Measurements from ENCODE around the gene GAS2L3. TPM values are rescaled to one million over a fixed set of nuclear protein-coding genes. Genes with fewer than 3 reads are reported as not detected.

The GAS2L3 gene
- total and polyA plus RNA-seq, 2 donors (not counting 1 experiment from before 2014, with no cell fraction given), result 0.10 TPM; not detected in 1

DNA sequence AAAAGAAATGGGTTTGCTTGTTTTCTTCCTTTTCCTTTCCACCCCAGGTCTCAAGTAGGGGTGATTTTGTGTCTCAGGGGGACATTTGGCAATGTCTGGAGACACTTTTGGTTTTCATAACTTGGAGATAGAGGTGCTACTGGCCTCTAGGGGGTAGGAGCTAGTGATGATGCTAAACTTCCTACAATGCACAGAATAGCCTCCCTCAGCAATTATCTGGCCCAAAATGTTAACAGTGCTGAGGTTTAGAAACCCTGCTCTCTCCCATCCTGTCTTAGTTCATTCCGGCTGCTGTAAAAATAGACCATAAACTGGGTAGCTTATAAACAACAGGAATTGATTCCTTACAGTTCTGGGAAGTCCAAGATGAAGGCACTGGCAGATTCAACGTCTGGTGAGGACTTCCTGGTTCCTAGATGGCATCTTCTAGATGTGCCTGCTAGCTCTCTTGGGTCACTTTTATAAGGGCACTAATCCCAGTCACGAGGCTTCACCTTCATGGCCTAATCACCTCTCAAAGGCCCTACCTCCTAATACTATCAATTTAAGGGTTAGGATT, 7.4 kb upstream of the GAS2L3 start:
- no peaks in the 10 kb centered on the region for H3K4me1 Mint-ChIP-seq

DNA sequence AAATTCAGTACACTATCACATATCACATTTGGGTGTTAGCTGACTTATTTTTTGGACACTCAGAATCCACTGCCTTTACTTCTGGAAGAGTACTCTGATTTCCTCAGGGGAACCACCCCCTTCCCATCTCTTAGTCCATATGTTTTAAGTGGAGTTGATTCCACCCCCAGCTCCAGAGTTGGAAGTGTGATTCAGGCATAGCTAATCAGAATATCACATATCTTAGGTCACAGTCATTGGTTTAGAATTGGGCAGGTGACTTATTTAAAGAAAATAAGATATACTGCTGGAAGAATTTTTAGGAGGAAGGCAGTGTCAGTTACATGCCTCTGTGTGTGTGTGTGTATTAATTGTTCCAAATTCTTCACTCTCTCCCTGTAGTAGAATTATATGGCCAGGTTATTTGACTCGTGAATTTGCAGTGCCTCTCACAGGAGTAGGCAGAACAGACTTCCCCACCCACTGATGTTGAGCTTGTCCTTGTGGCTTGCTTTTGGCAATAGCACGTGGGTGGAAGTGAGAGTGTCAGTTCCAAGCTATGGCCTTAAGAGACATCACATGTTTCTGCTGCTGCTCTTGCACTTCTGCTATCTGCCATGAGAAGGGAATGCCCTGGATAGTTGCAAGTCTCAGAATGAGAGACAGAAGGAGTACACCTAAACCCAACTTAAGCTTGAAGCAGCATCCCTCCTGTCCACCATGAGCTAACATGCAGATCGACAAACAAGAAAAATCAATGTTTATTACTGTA, 6.4 kb upstream of the GAS2L3 start:
- CTCF ChIA-PET, result interaction anchor here (1.9 kb wide), 1 partner anchor 13 kb away, joined by 6 read pairs; no protein-coding TSS in a partner anchor
- peaks cover 6% of the 10 kb centered on the region for H3K27me3 Mint-ChIP-seq
- no peaks in the 10 kb centered on the region for H3K9me3 ChIP-seq (ENCODE audit: control extremely low read depth in 1 of 3, control insufficient read depth in 2 of 3, insufficient read depth in 1 of 3, low read length in 2 of 3)
- no peaks in the 10 kb centered on the region for H3K4me1 ChIP-seq (ENCODE audit: control insufficient read depth in 2 of 2, insufficient read depth in 2 of 2, low read length in 2 of 2)
- intact Hi-C loops (cut with micrococcal nuclease), result no loop called here
- no peaks in the 10 kb centered on the region for H3K36me3 ChIP-seq (replicated peaks in 1 of 2; ENCODE audit: control extremely low read depth in 1 of 2, control insufficient read depth in 1 of 2, extremely low read depth in 1 of 2, insufficient read depth in 2 of 2, low read length in 1 of 2)
- no peak overlapping the region for H3K27ac Mint-ChIP-seq
- no CpG with 5 or more reads among the region's 3 CpGs for WGBS (ENCODE audit: insufficient coverage)
- no peak overlapping the region for H3K27ac ChIP-seq (ENCODE audit: low read length in 2 of 2)
- POLR2A ChIA-PET, result no interaction called here
- H3K4me3 ChIP-seq (ENCODE audit: control extremely low read depth in 1 of 5, extremely low read depth in 1 of 5, insufficient read depth in 1 of 5, low read depth in 2 of 5, low read length in 4 of 5), result no peak overlapping the region
- no peak overlapping the region for H3K4me3 Mint-ChIP-seq
- H4K20me1 ChIP-seq (ENCODE audit: control insufficient read depth, insufficient read depth, low read length, poor library complexity, severe bottlenecking), result no peaks in the 10 kb centered on the region
- TF ChIP-seq EZH2 (IDR thresholded peaks at IDR 0.05; ENCODE audit: borderline replicate concordance, insufficient read depth, low read depth, low read length, poor library complexity, severe bottlenecking), result no peak
- TF ChIP-seq, protein P1, sequence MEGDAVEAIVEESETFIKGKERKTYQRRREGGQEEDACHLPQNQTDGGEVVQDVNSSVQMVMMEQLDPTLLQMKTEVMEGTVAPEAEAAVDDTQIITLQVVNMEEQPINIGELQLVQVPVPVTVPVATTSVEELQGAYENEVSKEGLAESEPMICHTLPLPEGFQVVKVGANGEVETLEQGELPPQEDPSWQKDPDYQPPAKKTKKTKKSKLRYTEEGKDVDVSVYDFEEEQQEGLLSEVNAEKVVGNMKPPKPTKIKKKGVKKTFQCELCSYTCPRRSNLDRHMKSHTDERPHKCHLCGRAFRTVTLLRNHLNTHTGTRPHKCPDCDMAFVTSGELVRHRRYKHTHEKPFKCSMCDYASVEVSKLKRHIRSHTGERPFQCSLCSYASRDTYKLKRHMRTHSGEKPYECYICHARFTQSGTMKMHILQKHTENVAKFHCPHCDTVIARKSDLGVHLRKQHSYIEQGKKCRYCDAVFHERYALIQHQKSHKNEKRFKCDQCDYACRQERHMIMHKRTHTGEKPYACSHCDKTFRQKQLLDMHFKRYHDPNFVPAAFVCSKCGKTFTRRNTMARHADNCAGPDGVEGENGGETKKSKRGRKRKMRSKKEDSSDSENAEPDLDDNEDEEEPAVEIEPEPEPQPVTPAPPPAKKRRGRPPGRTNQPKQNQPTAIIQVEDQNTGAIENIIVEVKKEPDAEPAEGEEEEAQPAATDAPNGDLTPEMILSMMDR (IDR thresholded peaks at IDR 0.05), result no peak
- H3K79me2 ChIP-seq (ENCODE audit: control insufficient read depth, insufficient read depth, low read length), result no peaks in the 10 kb centered on the region
- no peaks in the 10 kb centered on the region for H3K9me3 Mint-ChIP-seq (ENCODE audit: insufficient read depth)
- H3K9ac ChIP-seq (ENCODE audit: low read length), result no peak overlapping the region
- no peak overlapping the region for H3K4me2 ChIP-seq (replicated peaks; ENCODE audit: low read depth, low read length, poor library complexity, severe bottlenecking)
- no peak overlapping the region for H2AFZ ChIP-seq (ENCODE audit: insufficient read depth, low read depth, low read length, poor library complexity, severe bottlenecking)
- H3K27me3 ChIP-seq (replicated peaks in 1 of 4; ENCODE audit: control extremely low read depth in 1 of 4, control insufficient read depth in 3 of 4, insufficient read depth in 4 of 4, low read length in 3 of 4), result no peaks in the 10 kb centered on the region
- ATAC-seq (ENCODE audit: low read depth), result no peak
- H3K4me1 Mint-ChIP-seq, result no peaks in the 10 kb centered on the region
- peak; percentile 7 for DNase-seq

More for the DNA sequence above, 7.4 kb upstream of the GAS2L3 start:
- Histone ChIP-seq H3K4me1 (ENCODE audit: control insufficient read depth in 2 of 2, insufficient read depth in 2 of 2, low read length in 2 of 2) (no peaks in the 10 kb centered on the region), H3K27me3 (replicated peaks in 1 of 4; ENCODE audit: control extremely low read depth in 1 of 4, control insufficient read depth in 3 of 4, insufficient read depth in 4 of 4, low read length in 3 of 4) (no peaks in the 10 kb centered on the region), H4K20me1 (ENCODE audit: control insufficient read depth, insufficient read depth, low read length, poor library complexity, severe bottlenecking) (no peaks in the 10 kb centered on the region), H3K4me3 (ENCODE audit: control extremely low read depth in 1 of 5, extremely low read depth in 1 of 5, insufficient read depth in 1 of 5, low read depth in 2 of 5, low read length in 4 of 5) (no peak overlapping the region), H3K79me2 (ENCODE audit: control insufficient read depth, insufficient read depth, low read length) (no peaks in the 10 kb centered on the region), H3K9ac (ENCODE audit: low read length) (no peak overlapping the region), H3K36me3 (replicated peaks in 1 of 2; ENCODE audit: control extremely low read depth in 1 of 2, control insufficient read depth in 1 of 2, extremely low read depth in 1 of 2, insufficient read depth in 2 of 2, low read length in 1 of 2) (no peaks in the 10 kb centered on the region), H2AFZ (ENCODE audit: insufficient read depth, low read depth, low read length, poor library complexity, severe bottlenecking) (no peak overlapping the region), H3K4me2 (replicated peaks; ENCODE audit: low read depth, low read length, poor library complexity, severe bottlenecking) (no peak overlapping the region), H3K9me3 (ENCODE audit: control extremely low read depth in 1 of 3, control insufficient read depth in 2 of 3, insufficient read depth in 1 of 3, low read length in 2 of 3) (no peaks in the 10 kb centered on the region), H3K27ac (ENCODE audit: low read length in 2 of 2) (no peak overlapping the region)
- ATAC-seq (ENCODE audit: low read depth), result no peak
- H3K27me3 Mint-ChIP-seq, result peaks cover 6% of the 10 kb centered on the region
- ChIA-PET CTCF (interaction anchor here (1.9 kb wide), 1 partner anchor 12 kb away, joined by 6 read pairs; no protein-coding TSS in a partner anchor), POLR2A (no interaction called here)
- intact Hi-C loops (cut with micrococcal nuclease), result no loop called here
- no peak for DNase-seq
- H3K4me3 Mint-ChIP-seq, result no peak overlapping the region
- H3K9me3 Mint-ChIP-seq (ENCODE audit: insufficient read depth), result no peaks in the 10 kb centered on the region
- TF ChIP-seq, protein P1 (IDR thresholded peaks at IDR 0.05), result no peak
- no peak for TF ChIP-seq EZH2 (IDR thresholded peaks at IDR 0.05; ENCODE audit: borderline replicate concordance, insufficient read depth, low read depth, low read length, poor library complexity, severe bottlenecking)
- no peak overlapping the region for H3K27ac Mint-ChIP-seq
- 72% methylated on average over 2 of the region's 3 CpGs for WGBS (ENCODE audit: insufficient coverage)
